KMS-11 (cell line): ENCODE measurements around the gene TM4SF18.
"Not testable (repeated sequence)": the region's sequence is repeated elsewhere in the genome, so short reads cannot be mapped to it uniquely, and the experiment has no call there.

ENCODE experiments used
- H2AFZ ChIP-seq: fragments of 200-600 bp; sonication (generic); 2 replicates; pipeline ENCODE4 v1.6.1; 2016; ENCODE audit warnings: antibody characterized with exemption, mixed run types, low read depth
- H3K27ac ChIP-seq: fragments of 200-600 bp; sonication (generic); 2 replicates; pipeline ENCODE4 v1.6.1; 2016; ENCODE audit warnings: mild to moderate bottlenecking, mixed run types
- H3K27me3 ChIP-seq: fragments of 200-600 bp; sonication (generic); 2 replicates; pipeline ENCODE4 v1.6.1; 2017; ENCODE audit warnings: mild to moderate bottlenecking, low read depth, mixed run types, moderate library complexity; ENCODE audit not compliant: insufficient read depth
- H3K36me3 ChIP-seq: fragments of 200-600 bp; sonication (generic); 2 replicates; pipeline ENCODE4 v1.6.1; 2017; ENCODE audit warnings: mild to moderate bottlenecking, mixed run types; ENCODE audit not compliant: insufficient read depth
- H3K4me1 ChIP-seq: fragments of 200-600 bp; sonication (generic); 2 replicates; pipeline ENCODE4 v1.6.1; 2016; ENCODE audit warnings: mild to moderate bottlenecking, low read depth, mixed run types; ENCODE audit not compliant: poor library complexity, severe bottlenecking
- H3K4me2 ChIP-seq: fragments of 200-600 bp; sonication (generic); 2 replicates; pipeline ENCODE4 v1.7.0; 2016; ENCODE audit warnings: mild to moderate bottlenecking, mixed run types
- H3K4me3 ChIP-seq: fragments of 200-600 bp; sonication (generic); IDR thresholded peaks from 2 replicates; pipeline ENCODE4 v1.6.1; 2017; ENCODE audit warnings: low read depth, low read length, mixed read lengths; ENCODE audit not compliant: insufficient read depth
- H3K79me2 ChIP-seq: fragments of 200-600 bp; sonication (generic); 2 replicates; pipeline ENCODE4 v1.6.1; 2016; ENCODE audit warnings: low read depth, mixed run types; ENCODE audit not compliant: insufficient read depth
- H3K9ac ChIP-seq: fragments of 200-600 bp; sonication (generic); 2 replicates; pipeline ENCODE4 v1.6.1; 2016; ENCODE audit warnings: mild to moderate bottlenecking, mixed run types
- H4K20me1 ChIP-seq: fragments of 200-600 bp; sonication (generic); 2 replicates; pipeline ENCODE4 v1.6.1; 2016; ENCODE audit warnings: mild to moderate bottlenecking, mixed run types; ENCODE audit not compliant: insufficient read depth
- TF ChIP-seq, protein P1 (sequence below): fragments of 200-600 bp; sonication (generic); conservative IDR thresholded peaks from 2 replicates; pipeline ENCODE4 v1.6.1; 2017; ENCODE audit warnings: low read depth, mild to moderate bottlenecking, antibody characterized with exemption, low read length, moderate library complexity, mixed read lengths

Gene TM4SF18

DNA sequence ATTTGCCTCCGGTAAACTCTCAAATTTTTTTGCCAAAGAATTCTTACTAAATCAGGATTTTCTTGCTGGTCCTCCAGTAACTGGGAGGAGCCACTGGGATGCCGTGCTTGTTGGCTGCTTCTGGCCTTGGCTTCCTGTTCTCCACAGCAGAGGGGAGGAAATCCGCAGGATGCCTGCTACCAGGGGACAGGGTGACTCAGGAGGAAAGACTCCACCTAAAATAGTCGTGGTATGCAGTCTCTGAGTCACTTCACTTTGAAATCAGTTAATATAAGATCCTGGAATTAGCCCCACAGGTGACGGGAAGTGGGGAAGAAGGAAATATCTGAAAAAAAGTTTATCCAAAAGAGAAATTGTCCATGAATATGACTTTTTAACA, 6.5 kb upstream of the TM4SF18 start:
- Histone ChIP-seq H3K9ac (no peak overlapping the region), H3K27me3 (no peaks in the 10 kb centered on the region), H3K27ac (no peak overlapping the region), H3K4me2 (no peak overlapping the region), H4K20me1 (no peaks in the 10 kb centered on the region), H2AFZ (no peak overlapping the region), H3K4me3 (no peak overlapping the region), H3K4me1 (no peaks in the 10 kb centered on the region), H3K79me2 (no peaks in the 10 kb centered on the region), H3K36me3 (no peaks in the 10 kb centered on the region)
- TF ChIP-seq, protein P1, sequence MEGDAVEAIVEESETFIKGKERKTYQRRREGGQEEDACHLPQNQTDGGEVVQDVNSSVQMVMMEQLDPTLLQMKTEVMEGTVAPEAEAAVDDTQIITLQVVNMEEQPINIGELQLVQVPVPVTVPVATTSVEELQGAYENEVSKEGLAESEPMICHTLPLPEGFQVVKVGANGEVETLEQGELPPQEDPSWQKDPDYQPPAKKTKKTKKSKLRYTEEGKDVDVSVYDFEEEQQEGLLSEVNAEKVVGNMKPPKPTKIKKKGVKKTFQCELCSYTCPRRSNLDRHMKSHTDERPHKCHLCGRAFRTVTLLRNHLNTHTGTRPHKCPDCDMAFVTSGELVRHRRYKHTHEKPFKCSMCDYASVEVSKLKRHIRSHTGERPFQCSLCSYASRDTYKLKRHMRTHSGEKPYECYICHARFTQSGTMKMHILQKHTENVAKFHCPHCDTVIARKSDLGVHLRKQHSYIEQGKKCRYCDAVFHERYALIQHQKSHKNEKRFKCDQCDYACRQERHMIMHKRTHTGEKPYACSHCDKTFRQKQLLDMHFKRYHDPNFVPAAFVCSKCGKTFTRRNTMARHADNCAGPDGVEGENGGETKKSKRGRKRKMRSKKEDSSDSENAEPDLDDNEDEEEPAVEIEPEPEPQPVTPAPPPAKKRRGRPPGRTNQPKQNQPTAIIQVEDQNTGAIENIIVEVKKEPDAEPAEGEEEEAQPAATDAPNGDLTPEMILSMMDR: no peak

DNA sequence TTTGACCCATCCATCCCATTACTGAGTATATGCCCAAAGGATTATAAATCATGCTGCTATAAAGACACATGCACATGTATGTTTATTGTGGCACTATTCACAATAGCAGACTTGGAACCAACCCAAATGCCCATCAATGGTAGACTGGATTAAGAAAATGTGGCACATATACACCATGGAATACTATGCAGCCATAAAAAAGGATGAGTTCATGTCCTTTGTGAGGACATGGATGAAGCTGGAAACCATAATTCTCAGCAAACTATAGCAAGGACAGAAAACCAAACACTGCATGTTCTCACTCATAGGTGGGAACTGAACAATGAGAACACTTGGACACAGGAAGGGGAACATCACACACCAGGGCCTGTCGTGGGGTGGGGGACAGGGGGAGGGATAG, 4.0 kb upstream of the TM4SF18 start:
- not testable (repeated sequence) for H3K4me1 ChIP-seq, H3K4me2 ChIP-seq, H3K36me3 ChIP-seq, H3K79me2 ChIP-seq, H4K20me1 ChIP-seq, H3K27me3 ChIP-seq, H3K9ac ChIP-seq, H3K27ac ChIP-seq, H2AFZ ChIP-seq, H3K4me3 ChIP-seq

DNA sequence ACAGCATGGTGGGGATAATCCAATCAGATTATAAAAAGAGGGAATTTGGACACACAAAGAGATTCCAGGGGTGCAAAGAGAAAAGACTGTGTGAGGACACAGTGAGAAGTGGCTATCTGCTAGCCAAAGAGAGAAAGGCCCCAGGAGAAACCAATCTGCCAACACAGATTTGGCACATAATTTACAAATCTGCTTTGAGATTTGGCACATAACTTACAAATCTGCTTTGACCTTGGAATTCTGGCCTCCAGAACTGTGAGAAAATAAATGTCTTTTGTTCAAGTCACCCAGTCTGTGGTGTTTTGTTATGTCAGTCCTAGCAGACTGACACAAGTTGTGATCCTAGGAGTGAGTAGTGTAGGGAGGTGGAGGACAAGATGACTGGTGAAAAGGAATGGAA, 3.5 kb upstream of the TM4SF18 start:
- no peaks in the 10 kb centered on the region for H3K27me3 ChIP-seq
- H3K4me1 ChIP-seq: no peaks in the 10 kb centered on the region
- H4K20me1 ChIP-seq: no peaks in the 10 kb centered on the region
- H3K9ac ChIP-seq: no peak overlapping the region
- H3K27ac ChIP-seq: no peak overlapping the region
- H3K4me3 ChIP-seq: no peak overlapping the region
- H3K79me2 ChIP-seq: no peaks in the 10 kb centered on the region
- TF ChIP-seq, protein P1: no peak
- H3K4me2 ChIP-seq: no peak overlapping the region
- H3K36me3 ChIP-seq: no peaks in the 10 kb centered on the region
- no peak overlapping the region for H2AFZ ChIP-seq

DNA sequence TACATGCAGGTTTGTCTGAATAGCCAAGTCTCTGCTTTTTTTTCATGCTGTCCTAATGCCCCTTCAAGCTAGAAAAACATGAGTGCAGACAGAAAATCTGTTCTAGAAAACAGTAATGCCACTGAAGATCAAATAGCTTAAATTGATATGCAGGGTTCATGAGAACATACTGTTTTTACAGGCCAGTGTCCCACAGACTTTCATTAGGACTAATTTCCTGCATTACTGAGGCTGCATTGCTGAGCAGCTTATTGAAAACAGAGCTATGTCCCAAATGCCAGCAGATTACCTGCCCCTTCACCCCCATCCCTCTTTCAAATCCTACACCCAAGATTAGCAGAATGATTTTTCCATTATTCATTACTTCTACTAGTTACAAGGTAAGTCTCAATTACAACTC, 665 bp downstream of the TM4SF18 start:
- Histone ChIP-seq H3K27ac (no peak overlapping the region), H3K4me2 (no peak overlapping the region), H3K4me1 (no peaks in the 10 kb centered on the region), H2AFZ (no peak overlapping the region), H3K36me3 (no peaks in the 10 kb centered on the region), H3K9ac (no peak overlapping the region), H3K4me3 (no peak overlapping the region), H4K20me1 (no peaks in the 10 kb centered on the region), H3K79me2 (no peaks in the 10 kb centered on the region), H3K27me3 (no peaks in the 10 kb centered on the region)
- TF ChIP-seq, protein P1: no peak

DNA sequence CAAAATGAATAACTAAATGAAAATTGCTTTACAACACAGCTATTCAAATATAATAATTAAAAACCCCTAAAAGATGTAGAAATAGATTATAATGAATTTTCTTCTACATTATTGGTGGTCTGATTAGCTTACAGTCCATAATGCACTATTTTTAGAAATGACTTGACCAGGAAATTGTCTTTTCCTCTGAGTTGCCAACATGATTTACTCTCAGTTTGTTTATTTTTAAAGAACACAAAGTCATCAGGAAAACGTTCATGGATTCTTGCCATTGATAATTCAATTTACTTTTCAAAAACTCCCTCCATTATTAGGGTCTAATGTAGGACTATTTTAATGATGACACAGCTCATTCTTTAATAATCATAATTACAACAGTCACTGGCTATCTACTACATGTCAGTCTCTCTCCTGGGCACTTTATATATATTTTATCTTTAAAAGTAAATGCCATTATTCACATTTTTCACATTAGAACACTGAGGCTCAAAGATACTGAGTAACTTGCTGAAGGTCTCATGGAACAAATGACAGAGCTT, 1.1 kb downstream of the TM4SF18 start:
- Histone ChIP-seq H3K27ac (no peak overlapping the region), H3K36me3 (no peaks in the 10 kb centered on the region), H3K4me3 (no peak overlapping the region), H2AFZ (no peak overlapping the region), H3K79me2 (no peaks in the 10 kb centered on the region), H3K4me1 (no peaks in the 10 kb centered on the region), H3K9ac (no peak overlapping the region), H3K27me3 (no peaks in the 10 kb centered on the region), H4K20me1 (no peaks in the 10 kb centered on the region), H3K4me2 (no peak overlapping the region)
- TF ChIP-seq, protein P1: no peak
